HL-60 (cell line): Measurements from ENCODE around the gene MED4.

Experiments used
- CTCF ChIP-seq: IDR thresholded peaks from one replicate; pipeline ENCODE4 v1.5.1; 2011; ENCODE audit warnings: low read length, control low read depth, inconsistent platforms; ENCODE audit not compliant: insufficient read depth
- POLR2AphosphoS5 ChIP-seq: IDR thresholded peaks from 2 replicates; pipeline ENCODE4 v1.6.1; 2012; ENCODE audit warnings: low read depth
- SPI1 ChIP-seq: IDR thresholded peaks from 2 replicates; pipeline ENCODE4 v1.6.1; 2012; ENCODE audit warnings: low read depth, mild to moderate bottlenecking, borderline replicate concordance
- TF ChIP-seq, protein P1 (sequence below): IDR thresholded peaks from 2 replicates; pipeline ENCODE4 v1.6.1; 2012; ENCODE audit warnings: low read depth; ENCODE audit not compliant: insufficient replicate concordance

- TF ChIP-seq CTCF (no peak), POLR2AphosphoS5 (no peak), SPI1 (no peak)
- TF ChIP-seq, protein P1, sequence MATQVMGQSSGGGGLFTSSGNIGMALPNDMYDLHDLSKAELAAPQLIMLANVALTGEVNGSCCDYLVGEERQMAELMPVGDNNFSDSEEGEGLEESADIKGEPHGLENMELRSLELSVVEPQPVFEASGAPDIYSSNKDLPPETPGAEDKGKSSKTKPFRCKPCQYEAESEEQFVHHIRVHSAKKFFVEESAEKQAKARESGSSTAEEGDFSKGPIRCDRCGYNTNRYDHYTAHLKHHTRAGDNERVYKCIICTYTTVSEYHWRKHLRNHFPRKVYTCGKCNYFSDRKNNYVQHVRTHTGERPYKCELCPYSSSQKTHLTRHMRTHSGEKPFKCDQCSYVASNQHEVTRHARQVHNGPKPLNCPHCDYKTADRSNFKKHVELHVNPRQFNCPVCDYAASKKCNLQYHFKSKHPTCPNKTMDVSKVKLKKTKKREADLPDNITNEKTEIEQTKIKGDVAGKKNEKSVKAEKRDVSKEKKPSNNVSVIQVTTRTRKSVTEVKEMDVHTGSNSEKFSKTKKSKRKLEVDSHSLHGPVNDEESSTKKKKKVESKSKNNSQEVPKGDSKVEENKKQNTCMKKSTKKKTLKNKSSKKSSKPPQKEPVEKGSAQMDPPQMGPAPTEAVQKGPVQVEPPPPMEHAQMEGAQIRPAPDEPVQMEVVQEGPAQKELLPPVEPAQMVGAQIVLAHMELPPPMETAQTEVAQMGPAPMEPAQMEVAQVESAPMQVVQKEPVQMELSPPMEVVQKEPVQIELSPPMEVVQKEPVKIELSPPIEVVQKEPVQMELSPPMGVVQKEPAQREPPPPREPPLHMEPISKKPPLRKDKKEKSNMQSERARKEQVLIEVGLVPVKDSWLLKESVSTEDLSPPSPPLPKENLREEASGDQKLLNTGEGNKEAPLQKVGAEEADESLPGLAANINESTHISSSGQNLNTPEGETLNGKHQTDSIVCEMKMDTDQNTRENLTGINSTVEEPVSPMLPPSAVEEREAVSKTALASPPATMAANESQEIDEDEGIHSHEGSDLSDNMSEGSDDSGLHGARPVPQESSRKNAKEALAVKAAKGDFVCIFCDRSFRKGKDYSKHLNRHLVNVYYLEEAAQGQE: no peak
Observed at GRCh38 chr13:48093588-48093987, 1.3 kb downstream of the MED4 start.
